Smooth muscle cell of the brain vasculature (primary cell): ENCODE data around the gene FAM72A.
"Not testable (repeated sequence)": the region's sequence is repeated elsewhere in the genome, so short reads cannot be mapped to it uniquely, and the experiment has no call there.

Source experiments
- DNase-seq: peaks from one replicate; pipeline ENCODE4 v3.0.0-alpha.2; 2012; ENCODE audit warnings: low read depth, low spot score

Gene FAM72A

DNA sequence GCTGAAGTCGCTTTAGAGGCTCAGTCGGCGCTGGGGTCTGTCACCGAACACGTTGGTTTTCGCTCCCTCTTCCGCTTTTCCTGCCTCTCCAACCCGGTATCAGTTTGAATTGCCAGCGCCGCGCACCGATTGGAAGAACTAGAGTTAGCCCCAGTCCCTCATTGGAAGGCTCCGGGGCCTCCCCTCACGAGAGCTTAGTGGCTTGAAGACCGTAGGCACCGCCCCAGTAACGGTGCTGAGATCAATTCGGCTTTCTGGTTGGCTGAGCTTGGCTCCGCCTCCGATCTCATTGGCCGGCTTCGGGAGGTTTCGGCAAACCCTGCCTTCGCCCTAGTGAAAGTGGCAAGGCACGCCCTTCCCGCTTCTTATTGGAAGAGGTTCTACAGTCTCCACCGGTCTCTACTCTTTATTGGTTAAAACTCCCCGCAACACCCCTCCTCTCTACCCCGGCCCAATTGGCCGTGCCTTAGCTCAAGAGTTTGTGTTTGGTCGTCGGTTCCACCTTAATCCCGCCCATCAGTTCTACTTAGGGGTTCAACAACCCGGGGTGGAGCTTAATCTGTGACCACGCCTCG is at the start of gene FAM72A:
Gene FAM72A (minus strand): TSS at position 51 of the 575 bp plus-strand sequence. CDS start 814 bp downstream, outside the sequence.
- peak; percentile 98 for DNase-seq

- not testable (repeated sequence) for DNase-seq
These were observed 48.5 kb upstream of the FAM72A start for GRCh38 chr1:206250953-206251681.

- DNase-seq: not testable (repeated sequence)
These were observed 43.7 kb upstream of the FAM72A start for GRCh38 chr1:206246129-206246886.

DNA sequence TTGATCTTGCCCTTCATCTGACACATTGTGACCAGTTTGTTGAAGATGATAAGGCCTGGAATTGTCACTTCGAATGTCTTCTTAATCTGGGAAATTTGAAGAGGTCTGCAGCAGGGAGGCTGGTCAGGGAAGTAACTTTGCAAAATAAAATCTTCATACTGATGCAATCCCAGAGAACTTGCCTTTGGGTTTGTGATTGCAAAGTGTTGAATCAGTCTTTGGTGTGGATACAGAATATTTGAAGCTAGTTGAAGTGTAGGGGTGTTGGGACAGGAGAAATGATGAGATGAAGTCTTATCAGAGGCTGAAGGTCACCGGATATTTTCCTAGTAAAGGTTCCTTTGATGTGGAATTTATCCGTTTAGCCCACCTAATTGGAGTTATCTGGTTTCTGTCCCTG is 42.8 kb upstream of the FAM72A start:
- DNase-seq: not testable (repeated sequence)

GRCh38 chr1:206243335-206243734 is 40.7 kb upstream of the FAM72A start:
- not testable (repeated sequence) for DNase-seq

DNA sequence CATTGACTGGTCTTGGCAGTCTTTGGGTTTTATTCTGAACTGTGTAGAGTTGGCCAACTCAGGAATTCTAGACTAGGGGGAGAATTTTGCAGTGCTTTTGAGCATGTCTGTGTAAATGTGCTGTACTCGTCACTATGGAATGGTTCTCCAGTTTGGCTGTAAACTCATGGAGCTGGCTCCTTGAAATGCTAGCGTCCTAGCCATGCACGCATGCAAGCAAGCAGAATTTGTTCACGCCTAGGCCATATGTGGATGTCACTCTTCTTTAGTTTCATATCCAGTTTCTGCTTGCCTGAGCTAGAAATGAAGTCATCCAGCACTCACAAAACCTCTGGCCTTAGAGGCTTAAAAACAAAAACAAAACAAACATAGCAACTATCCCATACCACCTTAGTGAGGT is 37.6 kb upstream of the FAM72A start:
- not testable (repeated sequence) for DNase-seq

DNA sequence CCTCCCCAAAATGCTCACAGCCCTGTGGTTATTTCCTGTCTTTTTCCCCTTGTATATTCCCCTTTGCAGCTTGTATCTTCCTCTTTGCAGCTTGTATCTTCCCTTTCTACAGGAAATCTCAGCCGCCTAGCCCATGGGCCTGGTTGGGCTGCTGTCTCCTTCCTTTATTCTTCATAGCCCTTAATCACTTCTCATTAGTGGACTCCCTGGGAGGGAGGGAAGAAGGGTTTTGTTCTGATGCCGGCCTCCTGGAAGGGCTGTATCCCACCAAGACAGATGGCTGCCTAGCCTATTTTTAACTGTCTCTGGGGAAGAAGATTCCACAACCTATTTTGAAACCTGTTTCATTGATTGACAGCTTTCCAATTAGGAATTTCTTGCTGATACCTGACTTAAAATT is 32.6 kb upstream of the FAM72A start:
- not testable (repeated sequence) for DNase-seq

- DNase-seq: not testable (repeated sequence)
These were observed 31.7 kb upstream of the FAM72A start for GRCh38 chr1:206234189-206234916.

DNA sequence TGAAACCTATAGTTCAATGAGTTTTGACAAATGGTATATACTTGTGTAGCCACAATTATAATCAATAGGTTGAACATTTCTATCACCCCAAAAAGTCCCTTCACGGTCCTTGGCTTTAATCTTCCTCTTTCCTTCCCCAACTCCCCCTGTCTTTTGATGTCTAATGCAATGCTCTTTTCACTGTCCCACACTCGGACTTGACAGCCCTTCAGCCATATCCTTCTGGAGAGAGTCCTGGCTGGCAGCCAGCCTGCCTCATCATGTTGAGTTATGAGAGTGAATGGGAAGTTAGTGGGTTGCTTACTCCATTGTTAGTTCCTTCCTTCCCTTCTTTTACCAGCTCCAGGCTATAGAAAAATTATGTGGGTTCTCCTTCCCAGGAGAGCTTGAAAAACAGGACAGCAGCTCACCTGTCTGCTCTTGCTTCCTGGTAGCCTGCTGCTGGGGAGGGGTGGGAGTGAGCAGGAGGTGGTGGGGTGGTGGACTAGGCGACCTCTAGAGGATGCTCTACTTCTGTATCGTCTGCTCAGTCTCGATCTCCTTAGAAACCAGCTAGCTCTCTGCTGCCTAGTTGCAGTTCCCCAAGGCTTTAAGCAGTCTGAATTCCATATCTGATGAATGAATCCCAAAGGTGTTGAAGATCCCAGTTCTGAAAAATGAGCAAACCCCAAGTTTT is 30.5 kb upstream of the FAM72A start:
- not testable (repeated sequence) for DNase-seq

GRCh38 chr1:206231989-206232388 is 29.4 kb upstream of the FAM72A start:
- not testable (repeated sequence) for DNase-seq

- not testable (repeated sequence) for DNase-seq
These were observed 26.6 kb upstream of the FAM72A start for GRCh38 chr1:206229286-206229685.

DNA sequence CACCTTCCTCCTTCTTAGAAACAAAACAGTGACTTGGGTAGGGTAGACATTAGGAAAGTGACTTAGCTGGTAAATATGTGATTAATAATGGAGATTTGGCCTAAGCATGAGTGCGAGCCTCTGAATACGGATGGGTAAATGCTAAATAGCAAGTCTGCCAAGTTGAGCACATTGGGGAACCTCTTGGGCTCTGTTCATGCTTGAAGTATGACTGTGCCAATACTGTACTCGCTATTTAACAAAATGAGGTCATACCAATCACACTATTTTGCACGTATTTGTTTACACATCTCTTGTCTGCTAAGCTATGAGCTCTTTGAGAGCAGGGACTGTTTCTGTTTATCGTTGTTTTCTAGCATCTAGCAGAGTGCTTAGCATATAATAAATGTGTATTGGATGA is 24.2 kb upstream of the FAM72A start:
- not testable (repeated sequence) for DNase-seq

DNA sequence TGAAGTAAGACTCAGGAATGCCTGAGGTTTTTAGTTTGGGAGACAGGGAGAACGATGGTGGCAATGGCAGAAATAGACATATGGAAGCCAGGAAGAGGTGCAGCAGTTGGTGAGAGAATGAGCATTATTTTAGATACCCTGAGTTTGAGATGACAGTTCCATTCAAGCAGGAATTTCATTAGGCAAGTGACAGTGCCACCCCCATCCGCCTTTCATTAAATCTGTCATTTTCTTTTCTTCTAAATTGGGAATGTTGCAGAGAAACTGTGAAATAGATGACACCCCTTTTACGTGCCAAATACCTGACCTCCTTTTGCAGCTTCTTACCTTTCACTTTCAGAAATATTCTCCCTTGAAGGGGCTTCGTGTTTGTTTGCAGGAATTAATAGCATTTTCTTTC is 22.7 kb upstream of the FAM72A start:
- DNase-seq: not testable (repeated sequence)

DNA sequence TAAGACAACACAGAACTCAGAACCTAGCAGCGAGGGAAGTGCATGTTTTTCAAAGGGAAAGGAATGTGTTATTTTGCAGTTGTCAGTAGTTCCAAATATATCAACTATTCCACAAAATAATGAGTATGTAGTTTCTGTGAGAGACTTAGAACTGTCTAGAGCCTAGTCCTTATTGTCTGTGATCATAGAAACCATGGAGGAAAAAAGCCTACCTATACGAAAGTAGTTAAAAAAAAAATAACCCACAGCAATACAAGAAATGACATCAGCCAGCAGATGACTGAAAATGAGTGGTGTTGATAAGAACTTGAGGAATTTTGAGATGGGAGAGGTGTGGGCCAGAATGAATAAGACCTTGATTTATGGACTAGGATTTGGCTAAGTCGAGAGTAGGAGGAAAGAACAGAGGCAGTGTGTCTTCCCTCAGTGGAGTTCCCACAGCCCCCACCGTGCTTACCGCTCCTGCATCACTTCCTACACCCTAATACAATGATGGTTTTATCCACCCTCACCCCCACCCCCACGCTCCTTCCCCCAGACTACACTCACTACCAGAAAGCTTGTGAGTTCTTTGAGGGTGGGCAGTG is 21.6 kb upstream of the FAM72A start:
- not testable (repeated sequence) for DNase-seq

- not testable (repeated sequence) for DNase-seq
These were observed 18.9 kb upstream of the FAM72A start for GRCh38 chr1:206221585-206221984.

DNA sequence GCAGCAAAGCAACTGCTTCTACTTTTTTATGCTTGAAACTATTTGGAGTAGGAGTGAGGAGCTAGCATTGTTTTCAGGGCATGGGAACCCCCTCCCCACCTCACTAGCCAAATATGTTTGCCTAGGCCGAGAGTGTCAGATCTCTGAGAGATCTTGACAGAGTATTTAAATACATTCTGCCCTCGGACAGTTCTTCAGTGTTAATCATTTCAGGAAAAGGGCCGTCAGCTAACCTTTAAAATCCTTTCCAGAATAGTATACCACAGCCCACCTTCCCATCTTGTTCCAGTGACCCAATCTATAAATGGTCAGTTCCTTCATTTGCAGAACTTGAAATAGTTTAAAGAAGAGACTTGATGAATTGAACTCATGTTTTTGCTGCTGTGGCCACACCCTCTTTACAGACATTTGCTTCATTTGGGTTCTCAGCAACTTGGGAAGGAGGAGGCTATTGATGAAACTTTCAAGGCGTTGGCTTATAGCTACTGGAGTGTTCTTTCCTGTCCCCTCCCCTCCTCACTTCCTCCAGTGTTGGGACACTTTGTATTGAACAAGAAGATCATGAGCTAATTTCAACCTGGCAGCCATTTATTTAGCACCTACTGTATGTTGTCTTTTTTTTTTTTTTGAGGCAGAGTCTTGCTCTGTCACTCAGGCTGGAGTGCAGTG is 17.8 kb upstream of the FAM72A start:
- not testable (repeated sequence) for DNase-seq

DNA sequence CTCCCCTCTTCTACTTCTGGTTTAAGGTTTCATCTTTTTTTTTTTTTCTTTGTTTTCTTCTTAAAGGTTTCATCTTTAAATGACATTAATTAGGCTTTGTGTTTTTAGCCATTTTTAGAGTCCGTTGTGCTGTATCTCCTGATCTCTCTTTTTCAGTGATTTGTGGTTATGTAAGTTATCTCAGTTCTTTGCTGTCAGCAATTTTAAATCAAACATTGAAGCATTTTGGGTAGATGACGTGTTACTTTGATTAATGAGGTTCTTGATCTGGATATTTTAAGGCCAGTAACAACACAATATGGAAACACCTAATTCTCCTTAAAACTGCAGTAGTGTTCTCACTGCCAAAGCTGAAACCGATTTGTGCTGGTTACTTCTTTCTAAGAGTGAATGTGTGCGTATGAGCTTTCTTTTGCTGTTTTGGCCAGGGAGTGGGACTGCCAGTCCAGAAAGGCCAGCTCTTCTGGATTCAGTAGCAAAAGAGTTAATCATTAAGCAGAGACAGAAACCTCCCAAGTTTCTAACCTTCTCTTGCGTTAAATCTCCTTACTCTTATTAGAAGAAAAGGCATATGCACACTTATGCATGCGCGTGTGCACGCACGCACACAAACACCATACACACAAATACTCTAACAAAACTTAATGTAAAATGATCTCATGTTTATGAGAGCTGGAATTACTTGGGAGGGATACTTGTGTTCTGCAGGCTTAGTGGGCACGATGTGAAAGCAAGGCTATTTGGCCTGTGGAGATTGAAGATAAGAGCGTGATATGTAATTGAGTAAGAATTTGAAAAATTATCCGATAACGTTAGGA is 17.1 kb upstream of the FAM72A start:
- DNase-seq: not testable (repeated sequence)

GRCh38 chr1:206218765-206219164 is 16.1 kb upstream of the FAM72A start:
- not testable (repeated sequence) for DNase-seq

GRCh38 chr1:206218285-206218684 is 15.6 kb upstream of the FAM72A start:
- not testable (repeated sequence) for DNase-seq
